Hematopoietic multipotent progenitor cell (in vitro differentiated cells): Measurements from ENCODE around the gene SLC35E1. TPM values are rescaled to one million over a fixed set of nuclear protein-coding genes. Genes with fewer than 3 reads are reported as not detected.

Experiments used
- DNase-seq, 3 donors: peaks; one replicate each; pipeline ENCODE4 v3.0.0-alpha.2; 2011 to 2015; ENCODE audit warnings: low read depth in 2 of 3, low spot score in 2 of 3
- total RNA-seq: library from RNA; depleted of rRNA; stranded (reverse); fragments of >200 nt; gene quantifications from one replicate; pipeline ENCODE4 v1.2.3, GENCODE V29; 2012

Gene SLC35E1
- 49.3 TPM for total RNA-seq

DNA sequence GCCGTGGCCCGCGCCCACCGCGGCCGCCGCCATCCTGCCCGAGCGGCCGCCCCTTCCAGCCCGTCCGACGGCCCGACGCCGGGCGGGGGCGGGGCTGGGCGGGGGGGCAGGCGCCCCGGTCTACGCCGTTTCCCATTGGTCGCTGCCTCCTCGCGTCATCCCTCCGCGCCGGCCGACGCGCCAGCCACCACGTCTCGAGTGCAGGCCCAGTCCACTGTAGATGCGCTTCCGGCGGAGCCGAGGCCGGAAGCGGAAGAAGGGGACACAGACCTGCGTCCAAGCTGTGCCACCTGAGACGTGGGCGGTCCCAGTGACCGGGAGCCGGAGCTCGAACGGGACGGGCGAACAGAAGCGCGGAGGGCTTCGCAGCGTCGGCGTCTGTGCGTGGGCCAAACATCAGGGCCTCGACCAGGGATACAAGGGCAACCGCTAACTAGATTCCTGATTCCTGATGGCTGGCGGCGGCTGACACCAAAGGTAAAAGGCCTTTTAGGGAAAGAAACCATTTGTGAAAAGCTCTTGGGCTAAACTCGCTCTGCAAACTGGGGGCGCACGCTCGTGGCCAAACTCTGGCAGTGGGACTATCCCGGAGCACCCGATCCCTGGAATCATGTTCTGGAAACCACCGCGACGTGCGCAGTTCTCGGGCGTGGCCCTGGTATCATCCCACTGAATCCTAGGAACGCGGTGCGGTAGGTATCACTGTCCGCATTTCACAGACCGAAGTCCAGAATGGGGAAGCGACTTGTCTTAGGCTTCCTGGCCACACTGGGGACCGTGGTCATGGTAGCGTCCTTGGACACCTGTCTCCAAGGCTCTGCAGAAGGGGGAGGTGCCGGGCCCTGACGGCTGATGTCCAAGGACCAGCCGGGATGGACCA is at the start of gene SLC35E1:
TSS of gene SLC35E1 (minus strand) at position 84 of the 880 bp plus-strand sequence. CDS start at position 33, 51 bp downstream.
- DNase-seq = peak; percentile 75 to 95 (median 92)

GRCh38 chr19:16621165-16621800 is 49.1 kb upstream of the SLC35E1 start:
- DNase-seq = no peak

DNA sequence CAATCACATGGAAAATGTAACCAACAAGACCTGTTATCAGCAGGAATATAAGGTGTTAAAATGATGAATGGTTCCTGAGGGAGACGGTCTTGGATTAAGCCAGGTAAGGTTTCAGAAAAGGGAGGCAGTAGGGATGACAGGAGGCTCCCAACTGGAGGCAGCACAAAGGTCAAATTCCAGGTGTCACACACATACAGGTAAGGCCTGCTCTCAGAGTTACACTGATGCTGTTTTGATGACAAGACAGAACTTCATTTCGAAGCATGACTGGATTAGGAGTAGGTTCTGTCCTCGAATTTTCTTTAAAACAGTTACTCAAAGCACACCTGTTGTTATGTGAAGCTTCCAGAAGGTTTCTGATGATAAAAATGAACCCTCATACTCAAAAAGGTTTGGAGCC is 48.4 kb upstream of the SLC35E1 start:
- no peak for DNase-seq

GRCh38 chr19:16620018-16620417 is 47.8 kb upstream of the SLC35E1 start:
- no peak for DNase-seq

DNA sequence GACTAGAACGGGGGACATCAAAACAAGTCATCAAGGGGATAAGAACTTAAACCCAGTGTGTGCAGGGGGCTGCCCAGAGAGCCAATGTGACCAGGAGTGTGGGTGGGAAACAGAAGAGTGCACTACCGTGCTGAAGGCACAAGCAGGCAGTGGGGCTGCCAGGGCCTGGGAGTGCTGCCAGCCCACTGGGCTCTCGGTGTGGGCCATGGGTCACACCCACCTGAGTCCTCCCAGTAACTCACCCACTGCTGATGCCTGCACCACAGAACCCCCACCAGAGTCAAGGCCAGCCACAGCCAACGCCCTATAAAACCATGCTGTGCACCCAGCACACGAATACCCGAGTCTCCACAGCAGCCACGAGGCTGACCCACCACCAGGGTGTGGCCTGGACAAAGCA is 47.2 kb upstream of the SLC35E1 start:
- DNase-seq = no peak

DNA sequence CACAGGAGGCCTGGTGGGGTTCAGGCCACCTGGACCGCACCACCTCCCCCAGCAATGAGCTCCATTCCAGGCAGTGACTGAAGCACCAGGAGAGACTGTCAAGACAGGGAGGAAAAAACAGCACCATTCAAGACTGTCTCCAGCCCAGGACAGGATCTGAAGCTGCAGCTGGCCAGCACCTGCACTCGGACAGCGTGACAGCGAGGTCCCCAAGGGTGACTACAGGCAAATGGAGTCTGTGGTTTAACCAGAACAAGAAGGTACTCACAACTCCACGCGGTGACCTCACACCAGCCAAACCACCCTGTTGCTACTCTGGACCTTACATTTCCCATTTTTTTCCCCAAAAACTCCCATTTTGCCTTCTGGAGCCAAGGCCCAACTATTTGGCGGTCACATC is 46.0 kb upstream of the SLC35E1 start:
- DNase-seq = no peak

GRCh38 chr19:16615808-16616207 is 43.6 kb upstream of the SLC35E1 start:
- no peak for DNase-seq

DNA sequence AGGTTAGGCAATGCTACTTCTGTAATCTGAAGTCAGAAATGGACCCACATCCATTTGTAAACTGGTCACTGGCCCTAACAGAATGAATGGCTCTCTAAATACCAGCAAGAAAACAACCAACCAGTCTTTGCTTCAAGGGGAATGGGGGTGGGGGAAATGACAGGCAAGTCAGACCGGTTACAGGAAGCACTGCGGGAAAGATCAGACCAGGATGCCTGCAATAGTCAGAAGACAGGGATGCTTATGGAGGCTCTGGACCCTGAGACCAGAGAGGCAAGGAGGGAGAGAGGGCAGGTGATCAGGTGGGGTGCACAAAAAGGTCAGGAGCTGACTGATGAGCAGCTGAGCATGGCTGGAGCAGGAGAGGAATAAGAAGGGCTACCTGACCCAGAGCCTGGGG is 42.7 kb upstream of the SLC35E1 start:
- no peak for DNase-seq

GRCh38 chr19:16613841-16614240 is 41.6 kb upstream of the SLC35E1 start:
- DNase-seq = no peak

DNA sequence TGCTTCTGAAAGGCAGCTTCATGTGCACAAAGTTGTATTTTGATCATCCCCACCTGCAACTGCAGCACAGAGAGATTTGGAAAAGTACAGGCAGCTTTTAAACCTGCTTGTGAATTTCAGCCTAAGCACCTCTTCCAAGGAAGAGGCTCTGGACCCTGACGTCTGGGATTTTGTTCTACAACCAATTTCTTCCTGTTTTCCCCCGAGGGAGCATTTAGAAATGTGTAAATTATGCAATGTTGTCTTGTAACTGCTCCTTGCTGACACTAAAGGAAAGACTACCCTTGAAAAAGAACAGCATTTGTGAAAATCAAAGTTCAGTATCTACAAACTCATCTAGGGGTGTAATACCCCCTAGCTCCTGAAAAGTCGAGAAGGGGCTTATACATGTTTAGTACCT is 40.4 kb upstream of the SLC35E1 start:
- DNase-seq = no peak

DNA sequence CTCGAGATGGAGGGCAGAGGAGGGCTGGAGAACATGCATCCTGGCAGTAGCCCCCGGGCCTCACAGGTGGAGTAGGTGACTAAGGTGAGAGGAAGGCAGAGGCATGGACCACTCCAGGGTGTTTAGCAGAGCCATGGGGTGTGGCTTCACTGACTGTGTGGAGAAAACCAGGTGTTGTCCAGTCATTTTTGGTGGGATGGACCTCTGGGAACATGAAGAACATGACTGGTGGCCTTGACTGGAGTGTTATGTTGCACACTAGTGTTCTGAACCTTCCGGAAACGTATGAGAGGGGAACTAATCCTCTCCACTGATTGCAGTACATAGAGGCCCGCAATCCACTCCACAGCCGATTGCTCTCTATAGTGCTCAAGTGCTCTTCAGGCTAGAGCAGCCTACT is 38.9 kb upstream of the SLC35E1 start:
- DNase-seq = no peak

- DNase-seq = no peak
Observed at GRCh38 chr19:16609511-16610200, 37.4 kb upstream of the SLC35E1 start.

DNA sequence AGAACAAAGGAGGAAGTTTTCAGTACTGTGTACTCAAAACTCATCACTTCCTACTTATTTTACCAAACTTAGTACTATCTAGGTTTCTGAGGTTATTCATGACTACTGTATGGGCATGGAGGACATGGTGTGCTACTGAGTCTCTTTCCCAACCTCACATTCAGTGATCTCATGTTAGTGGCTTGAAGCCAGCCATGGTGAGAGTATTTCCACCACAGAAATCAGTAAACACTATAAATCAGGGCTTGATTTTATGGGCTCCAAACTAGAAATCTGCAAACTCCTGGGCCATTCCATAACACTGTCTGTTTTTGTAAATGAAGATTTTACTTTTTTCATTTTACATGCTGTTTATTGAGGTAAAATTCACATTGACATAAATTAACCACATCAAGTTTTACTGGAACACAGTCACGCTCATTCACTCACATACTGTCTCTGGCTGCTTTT is 36.1 kb upstream of the SLC35E1 start:
- DNase-seq = peak in 1 of 3 donors; percentile 26

DNA sequence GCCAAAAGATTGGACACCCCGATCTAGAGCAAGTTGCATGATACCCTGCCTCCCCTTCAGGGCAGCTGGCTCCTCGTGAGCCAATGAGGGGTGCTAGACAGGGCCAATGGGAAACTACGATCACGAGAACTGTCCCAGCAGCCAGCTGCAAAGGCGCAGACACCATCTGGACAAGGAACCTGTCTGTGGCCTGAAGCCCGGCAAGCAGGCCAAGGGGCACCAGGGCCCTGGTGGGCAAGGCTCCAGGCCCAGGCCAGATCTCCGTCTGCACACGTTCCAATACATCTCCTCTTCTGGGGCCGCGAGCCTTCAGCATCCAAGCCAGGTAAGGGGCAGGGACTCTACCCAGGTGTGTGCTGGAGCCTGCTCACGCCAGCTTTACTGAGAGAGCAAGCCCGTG is 35.6 kb upstream of the SLC35E1 start:
- no peak for DNase-seq

DNA sequence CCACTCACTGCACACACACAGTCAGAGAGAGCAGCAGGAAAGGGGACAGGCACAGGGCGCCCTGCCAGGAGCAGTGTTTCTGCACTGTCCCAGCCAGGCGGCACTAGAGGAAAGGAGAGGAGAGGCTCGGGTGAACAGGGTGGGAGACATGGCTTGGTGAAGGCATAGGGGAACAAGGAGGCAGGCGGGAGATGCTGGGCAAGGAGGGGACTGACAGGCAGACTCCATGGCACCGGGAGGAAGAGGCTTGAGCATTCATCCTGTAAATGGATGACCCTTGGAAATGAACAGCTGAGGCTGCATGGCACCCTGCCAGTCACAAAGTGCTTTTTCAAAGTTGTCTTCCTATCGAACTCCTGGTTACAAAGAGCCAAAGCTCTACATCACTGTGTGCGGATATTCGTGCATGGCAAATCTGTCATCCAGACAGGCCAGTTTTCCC is 33.4 kb upstream of the SLC35E1 start:
- DNase-seq = no peak

- DNase-seq = no peak
Observed at GRCh38 chr19:16605115-16605514, 32.9 kb upstream of the SLC35E1 start.

DNA sequence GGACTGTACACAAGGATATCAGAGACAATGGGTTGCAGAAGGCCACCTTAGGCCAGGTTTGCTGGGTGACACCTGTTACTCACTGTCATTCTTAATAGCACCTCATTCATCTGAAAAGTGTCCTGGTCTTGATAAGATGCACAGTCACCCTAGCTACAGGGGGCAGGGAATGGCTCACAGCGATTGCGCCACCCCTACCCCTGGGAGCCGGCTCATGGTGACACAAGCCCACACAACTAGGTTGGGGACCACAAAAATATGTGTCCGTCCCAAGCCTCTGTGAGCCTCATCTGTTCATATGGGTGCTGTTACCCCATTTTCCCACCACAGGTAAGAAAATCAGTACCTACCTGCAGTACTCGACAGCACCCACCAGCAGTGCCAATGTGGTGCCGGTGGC is 32.4 kb upstream of the SLC35E1 start:
- DNase-seq = no peak

GRCh38 chr19:16603090-16603489 is 30.9 kb upstream of the SLC35E1 start:
- no peak for DNase-seq

GRCh38 chr19:16601378-16602052 is 29.3 kb upstream of the SLC35E1 start:
- DNase-seq = no peak

DNA sequence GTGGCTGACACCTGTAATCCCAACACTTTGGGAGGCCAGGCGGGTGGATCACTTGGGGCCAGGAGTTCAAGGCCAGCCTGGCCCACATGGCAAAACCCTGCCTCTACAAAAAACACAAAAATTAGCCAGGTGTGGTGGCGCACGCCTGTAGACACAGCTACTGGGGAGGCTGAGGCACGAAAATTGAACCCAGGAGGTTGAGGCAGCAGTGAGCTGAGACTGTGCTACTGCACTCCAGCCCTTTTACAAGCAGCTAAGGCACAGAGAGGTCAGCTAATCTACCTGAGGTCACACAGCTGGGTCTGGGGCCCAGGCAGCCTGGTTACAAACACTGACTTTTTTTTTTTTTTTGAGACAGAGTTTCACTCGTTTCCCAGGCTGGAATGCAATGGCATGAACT is 28.6 kb upstream of the SLC35E1 start:
- DNase-seq = no peak
